ENCODE results near the gene ABLIM2.

Gene ABLIM2

DNA sequence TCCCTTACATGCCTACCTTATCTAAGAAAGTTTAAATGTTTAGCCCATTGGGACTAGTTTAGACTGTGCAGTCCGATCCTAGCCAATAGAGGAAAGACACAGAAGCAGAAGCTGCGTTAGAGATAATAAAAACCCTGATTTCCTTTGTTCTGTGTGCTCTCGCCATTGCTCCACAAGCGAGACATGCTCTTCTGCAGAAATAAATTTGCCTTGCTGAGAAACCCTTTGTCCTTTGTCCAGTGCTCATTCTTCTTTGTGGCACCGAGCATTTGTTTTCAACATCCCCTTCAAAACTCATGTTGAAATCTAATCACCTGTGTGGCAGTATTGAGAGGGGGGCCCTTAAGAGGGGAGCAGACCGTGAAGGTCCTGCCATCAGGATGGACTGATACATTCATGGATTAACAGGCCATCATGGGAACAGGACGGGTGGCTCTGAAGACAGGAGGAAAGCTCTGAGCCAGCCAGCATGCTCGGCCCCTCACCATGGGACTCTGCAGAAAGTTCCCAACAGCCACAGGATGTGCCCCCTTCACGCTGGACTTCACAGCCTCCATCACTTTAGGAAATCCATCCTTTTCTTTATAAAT is 94.5 kb downstream of the ABLIM2 start:
- DNase-seq, result no peak

DNA sequence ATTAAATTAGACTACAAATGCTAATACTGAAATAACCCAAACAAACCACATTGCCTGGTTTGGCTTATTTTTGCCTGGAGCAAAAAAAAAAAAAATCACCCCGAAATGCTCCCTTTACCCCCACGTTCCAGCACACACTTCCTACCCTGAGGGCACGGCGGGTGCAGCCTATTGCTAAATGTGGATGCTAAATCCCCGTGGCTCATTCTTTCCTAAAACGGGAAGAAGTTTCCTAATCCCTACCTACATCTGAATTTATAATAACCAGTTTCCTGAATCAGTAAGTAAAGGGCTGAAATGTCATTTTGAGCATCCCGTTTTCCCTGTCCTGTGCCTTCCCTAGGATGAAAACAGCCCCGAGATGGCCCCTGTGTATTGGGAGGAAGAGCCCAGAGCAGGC is 97.0 kb downstream of the ABLIM2 start:
- DNase-seq, result no peak

DNA sequence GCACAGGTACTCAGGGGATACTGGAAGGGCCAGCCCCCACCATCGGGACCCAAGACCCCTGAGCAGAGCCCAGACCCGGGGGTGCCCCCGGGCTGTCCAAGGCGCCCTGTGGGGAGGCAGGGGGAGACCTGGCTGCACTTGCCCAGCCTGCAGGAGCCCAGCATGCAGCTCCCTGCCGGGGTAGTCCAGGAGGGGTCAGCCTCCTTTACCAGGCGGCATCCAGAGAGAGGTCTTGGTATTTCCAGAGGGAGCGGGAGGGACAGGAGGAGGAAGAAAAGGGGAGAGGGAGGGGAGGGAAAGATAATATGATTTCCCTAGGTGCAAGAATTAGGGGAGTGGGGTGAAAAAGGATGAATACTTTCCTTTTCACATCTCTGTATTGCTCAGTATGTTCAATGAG is 97.5 kb downstream of the ABLIM2 start:
- no peak for DNase-seq

DNA sequence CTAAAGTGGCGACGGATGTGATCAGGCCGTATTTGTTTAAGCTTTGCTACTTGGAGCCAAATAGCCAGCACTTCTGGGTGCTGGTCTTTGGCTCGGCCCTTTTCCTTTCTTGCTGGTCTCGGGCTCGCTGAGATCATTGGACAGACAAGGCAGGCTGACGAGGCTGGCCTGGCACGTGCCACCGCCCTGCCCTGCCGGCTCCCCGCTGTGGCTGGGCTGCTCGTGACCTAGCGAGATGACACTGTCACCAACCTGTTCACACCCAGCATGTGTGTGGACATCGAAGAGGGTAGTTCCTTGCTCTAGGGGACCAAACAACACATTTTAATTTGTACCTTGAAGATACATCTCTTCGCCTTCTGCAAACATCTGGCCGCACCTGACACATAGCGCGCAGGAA is 98.0 kb downstream of the ABLIM2 start:
- no peak for DNase-seq

DNA sequence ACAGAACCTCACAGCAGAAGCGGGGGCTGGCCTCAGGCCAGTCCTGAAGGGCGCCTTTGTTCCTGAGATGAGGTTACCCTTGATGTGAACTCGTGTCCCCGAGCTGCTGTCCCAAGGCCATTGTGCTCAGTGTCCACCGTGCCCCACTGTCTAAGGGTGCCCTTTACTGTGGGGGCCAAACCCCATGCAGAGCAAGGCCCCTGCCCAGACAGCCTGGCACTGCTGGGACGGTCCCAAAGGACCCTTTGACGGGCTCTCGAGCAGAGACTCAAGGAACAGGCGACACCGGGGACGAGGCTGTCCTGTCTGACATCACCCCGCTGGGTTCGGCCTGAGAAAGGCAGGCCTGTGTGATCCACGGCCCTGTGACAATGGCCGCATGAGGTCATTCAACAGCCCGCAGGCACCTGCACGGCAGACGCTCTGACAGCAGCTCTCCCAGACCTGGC is 100.6 kb downstream of the ABLIM2 start:
- no peak for DNase-seq

DNA sequence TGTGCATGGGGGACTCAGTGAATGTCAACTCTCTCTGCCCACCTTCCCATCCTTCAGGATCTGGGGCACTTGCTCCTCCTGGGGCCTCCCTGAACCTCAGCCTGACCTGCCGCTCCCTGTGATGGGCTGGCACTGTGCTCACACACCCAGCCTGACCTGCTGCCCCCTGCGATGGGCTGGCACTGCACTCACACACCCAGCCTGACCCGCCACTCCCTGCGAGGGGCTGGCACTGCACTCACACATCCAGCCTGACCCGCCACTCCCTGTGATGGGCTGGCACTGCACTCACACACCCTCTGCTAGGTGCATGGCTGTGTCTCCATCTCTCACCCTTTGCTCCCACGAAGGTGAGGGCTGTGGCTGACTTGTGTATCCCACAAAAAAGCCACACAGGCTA is 103.4 kb downstream of the ABLIM2 start:
- DNase-seq, result no peak

DNA sequence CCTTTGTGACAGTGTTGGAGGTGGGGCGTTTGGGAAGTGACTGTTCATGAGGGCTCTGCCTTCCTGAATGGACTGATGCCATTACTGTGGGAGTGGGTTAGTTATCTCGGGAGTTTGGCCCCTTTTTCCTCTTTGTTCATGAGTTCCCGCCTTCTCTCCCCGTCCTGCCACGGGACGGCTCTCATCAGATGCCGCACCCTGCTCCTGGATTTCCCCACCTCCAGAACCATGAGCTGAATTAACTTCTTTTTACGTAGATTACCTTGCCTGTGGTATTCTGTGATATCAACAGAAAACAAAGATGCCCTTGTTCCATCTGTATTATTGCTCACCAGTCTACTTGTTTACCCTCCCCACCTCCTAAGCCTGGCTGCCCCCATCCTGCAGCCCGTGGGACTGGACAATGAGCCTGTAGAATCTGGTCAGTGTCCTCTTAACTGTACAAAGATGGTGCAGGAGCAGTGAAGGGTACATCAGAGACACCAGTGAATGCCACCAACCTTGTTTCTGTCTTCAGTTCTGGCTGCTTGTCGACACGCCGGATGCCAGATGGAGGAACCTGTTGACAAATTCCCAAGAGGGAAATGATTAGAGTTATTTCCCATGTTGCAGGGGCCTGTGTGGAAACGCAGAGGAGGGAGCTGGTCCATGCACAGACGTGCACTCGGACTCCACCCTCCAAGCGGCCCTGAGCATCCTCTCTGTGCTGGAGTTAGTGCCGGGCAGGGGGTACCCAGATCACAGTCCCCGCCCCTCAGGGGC is 104.7 kb downstream of the ABLIM2 start:
- DNase-seq, result no peak

DNA sequence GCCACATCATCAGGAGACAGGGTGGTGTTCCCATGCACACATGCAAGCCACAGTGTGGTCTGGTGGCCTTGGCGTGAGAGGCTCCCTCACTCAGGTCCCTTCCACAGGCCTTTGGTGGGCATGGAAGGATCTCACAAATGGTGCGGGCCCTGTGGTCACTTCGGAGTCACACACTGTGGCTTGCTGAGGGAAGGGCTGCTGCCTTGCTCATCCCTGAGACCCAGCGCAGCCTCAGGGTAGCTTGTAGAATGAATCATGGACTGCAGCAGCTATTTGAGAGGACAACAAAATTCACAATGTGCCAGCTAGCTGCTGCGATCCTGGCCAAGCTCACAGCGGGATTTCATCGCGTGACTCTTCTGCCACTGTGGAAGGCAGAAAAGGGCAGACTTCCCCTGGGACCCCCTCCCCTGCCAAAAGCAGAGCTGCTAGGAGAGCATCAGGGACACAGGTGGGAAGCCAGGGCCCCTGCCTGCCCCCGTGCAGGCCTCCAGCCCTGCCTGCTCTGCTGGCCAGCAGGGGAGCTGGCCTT is 106.4 kb downstream of the ABLIM2 start:
- no peak for DNase-seq

DNA sequence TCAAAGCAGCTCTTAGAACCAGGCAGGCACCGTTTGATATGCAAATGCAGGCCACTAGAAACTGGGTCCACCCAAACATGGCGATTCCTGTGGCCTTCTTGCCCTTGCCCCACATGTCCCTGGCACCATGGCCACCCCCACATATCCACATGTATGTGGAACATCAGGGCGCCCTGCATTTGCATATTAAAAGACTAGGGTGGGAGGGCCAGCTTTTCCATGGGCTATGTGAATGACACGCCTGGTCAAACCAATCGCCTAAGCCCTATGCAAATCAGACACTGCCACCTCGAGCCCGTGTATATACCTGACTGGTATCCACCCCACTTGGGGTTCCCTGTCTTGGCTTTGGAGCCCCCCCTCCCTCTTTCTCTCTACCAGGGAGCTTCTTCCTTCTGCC is 107.0 kb downstream of the ABLIM2 start:
- no peak for DNase-seq

DNA sequence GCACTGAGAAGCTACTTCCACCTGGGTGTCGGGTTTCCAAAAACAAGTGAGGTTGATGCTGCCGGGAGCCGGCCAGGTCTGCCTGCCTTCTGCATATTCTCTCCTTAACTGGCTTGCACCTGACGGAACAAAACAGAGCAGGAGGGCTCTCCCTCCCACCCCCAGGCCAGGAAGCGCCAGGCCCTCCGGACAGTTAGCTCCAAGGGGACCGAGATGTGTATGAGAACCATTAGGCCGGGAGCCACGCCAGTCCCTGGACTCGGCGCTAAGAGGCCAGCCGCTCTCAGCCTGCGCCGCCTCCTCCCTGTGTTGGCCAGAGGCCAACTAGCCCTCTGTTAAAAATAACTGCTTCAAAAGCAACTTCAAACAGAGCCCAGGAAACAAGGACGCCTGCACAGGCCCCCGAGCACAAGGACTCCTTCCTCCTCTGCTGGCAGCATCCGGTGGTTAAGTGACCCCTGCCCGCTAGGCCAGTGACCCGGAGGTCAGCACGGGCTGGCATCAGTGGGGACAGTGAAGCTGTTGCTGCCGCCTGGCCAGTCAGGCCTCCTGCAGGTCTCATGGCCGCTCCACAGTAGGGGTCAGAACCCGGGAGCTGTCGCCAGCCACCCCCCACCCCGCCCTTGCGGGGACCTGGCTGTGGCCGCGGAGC is 107.9 kb downstream of the ABLIM2 start:
- DNase-seq, result no peak

DNA sequence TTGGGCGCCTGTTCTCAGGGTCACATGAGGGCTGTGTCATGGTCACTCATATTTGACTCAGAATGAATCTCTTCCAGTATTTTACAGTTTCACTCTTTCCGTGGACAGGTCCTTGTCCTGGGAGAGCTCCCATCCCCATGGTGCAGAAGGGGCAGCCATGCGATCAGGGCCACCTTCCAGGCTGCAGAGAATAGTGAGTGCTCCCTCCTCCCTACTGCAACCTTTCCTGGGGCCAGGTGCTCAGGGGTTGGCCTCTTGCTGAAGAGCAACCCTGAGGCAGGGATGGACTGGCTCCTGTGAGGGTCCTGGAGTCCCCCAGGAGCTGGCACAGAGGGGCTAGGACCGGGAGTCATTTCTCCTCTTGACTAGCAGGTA is 108.4 kb downstream of the ABLIM2 start:
- DNase-seq, result no peak

DNA sequence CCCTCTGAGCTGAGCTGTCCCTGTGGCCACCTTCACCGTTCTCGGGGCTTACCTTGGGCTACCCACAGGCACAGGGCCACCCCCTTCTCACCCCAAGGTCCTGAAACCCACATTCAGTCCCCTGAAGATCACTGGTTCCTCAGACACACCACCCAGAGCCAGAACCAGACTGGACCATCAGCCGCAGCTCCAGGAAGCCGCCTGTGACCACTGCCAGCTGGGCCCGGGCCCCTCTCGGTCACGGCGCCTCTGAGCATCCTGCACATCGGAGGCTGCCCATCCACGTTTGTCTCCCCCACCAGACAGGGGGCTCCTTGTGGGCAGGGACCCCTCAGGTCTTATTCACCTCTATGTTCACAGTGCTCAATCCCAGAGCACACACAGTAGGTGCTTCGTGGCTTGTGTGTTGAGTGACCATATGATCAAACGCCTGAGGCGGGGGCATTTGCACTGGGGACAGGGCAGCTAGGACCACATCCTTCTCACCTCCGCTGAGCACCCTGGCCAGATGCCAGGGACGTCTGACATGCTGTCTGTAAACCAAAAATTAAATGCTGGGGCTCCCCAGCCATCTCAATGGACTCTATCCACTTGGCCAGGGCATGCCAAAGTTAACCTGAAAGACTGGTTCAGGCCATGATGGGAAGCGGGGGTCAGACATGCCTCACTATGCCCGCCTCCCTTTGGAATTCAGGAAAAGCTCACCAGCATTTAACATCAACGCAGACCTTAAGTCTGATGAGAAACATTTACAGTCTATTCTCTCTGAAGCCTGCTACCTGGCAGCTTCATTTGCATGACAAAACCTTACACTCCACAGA is 109.5 kb downstream of the ABLIM2 start:
- no peak for DNase-seq

DNA sequence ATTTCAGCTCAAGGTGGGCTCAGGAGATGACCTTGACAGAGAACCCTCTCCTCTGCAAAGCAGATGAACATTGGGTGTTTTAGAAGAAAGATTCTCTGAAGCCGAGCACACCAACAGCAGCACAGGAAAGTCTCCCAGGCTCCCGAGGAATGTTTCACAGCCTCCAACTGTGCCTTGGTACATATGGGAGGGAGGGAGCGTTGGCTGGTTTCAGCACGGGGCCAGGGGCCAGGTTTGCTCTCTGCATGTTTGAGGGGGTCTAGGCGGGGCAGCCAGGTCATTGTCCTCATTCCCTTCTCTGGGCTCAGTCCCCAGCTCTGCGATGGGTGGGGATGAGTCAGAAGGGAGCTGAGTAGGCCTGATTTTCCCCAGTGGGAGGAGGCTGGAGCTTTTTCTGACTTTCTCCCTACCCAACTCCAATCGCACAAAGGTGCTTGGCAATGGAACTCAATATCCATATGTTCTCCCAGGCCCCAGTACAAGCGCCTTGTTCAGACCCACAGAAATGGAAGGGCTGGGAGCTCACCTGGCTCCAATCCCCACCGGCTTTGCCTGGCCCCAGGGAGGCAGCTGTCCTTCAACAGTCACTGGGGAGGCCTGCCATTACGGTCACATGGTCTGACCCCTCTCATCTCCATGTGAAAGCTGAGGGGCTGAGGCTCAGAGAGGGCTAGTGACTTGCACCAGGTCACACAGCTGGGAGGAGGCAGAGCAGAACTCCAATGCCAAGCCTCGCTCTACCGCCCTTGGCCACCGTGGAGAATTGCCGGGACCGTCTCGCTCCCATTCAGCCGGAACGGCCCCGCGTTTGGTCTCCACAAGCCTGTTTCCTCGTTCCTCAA is 110.6 kb downstream of the ABLIM2 start:
- no peak for DNase-seq

DNA sequence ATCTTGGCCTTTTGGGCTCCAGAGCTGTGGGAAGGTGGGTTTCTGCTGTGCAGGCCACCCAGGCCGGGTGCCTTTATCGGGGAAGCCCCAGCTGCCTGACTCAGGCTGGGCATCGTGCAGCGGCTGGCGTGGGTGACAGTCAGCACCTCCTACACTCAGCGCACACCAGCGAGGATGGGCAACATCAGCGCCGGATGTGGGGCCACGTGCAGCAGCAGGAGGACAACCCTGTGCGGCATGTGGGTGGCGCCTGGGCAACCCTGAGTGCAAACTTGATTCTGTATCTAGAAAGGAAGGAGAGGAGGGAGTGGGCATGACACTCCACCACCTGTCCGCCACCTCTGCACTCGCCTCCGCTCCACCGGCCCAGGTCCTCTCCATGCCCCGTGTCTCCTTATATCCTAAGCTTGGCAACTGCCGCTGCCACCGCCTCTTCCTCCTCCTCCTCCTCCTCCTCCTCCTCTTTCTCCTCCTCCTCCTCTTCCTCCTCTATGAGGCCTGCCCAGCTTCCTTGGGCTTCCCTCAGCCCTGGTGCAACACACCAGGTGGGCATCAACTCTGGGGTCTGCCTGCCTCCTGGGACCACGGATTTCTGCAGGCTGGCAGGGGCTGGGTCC is 111.6 kb downstream of the ABLIM2 start:
- peak in 1 of 2 experiments; percentile 34 for DNase-seq

DNA sequence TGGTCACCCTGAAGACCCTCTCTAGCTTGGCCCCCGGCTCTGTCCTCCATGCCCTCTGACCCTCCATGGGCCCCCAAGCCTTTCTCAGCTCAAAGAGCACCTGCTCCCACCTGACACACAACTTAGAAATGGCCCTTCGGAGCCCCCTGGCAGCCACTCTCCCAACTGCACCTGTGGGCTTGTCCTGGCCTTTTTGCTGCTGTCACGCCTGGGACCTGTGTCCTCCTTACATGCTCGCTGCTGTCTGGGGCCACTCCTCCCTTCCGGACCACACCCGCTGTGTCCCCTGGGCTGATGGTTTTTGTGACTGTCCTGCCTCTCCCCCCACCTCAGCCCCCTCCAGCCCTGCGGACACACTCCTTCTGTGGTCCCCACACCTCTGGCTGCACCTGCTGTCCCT is 112.7 kb downstream of the ABLIM2 start:
- DNase-seq, result no peak

DNA sequence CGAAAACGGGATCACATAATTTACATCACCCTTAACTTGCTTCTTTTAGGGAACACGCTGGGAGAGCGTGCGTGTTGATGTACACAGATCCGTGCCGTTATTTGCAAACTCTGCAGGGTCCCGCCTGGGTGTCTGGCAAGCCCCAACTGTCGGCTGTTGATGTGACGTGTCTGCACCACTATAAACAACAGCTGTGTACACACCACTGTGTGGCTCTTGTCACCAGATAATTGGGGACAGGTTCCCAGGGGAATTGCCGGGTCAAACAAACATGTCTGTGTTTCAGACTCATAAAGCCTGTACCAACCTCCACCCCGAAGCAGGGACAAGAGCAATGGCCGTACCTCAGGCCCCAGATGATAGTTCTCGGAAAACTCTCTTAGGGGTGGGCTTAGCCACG is 113.9 kb downstream of the ABLIM2 start:
- no peak for DNase-seq

DNA sequence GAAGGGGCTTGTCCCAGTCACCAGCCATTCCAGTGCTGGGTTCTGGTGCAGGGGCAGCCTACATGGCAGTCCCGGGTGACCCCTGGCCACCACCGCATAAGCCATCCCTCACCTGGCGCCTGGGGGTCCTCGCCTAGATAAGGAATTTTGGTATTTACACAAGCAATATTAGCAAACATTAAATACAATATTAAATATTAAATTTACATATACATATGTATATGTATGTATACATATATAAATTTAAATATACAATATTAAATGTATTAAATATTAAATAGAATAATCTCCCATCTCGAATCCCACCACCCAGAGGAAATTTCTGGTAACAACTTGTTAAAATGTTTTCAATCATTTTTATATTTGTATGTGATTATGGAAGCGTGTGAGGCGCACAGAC is 114.4 kb downstream of the ABLIM2 start:
- DNase-seq, result no peak

DNA sequence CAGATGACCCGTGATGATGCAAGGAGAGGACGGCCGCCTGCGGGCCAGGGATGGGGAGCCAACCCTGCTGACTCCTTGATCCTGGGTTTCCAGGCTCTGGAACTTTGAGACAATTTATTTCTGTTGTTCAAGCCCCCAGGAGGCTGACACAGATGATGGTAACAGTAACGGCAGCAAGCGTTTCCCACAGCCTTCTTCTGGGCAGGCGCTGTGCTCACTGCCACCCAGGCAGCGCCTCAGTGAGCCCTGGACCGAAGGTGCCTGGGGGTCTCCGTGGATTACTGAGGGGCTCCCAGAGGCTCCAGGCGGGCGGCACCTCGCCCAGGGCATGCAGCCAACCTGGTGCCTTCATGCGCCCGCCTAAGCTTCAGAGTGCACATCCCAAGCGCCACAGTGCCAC is 115.0 kb downstream of the ABLIM2 start:
- DNase-seq, result no peak

DNA sequence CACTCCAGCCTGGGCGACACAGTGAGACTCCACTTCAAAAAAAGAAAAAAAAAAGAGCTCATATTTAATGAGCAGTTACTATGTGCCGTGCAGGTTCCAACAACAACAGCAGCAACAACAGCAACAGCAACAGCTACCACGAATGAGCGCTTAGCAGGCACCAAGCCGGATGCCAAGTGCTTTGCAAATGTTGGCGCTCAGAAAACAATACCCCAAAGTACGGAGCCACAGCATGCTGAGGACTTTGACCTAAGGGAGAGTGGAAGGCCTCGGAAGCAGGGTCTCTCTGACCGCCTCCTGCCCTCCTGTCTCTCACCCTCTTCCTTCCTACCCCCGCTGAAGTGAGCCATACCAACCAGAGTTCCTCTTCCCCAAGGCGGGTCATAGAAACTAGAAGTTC is 116.7 kb downstream of the ABLIM2 start:
- no peak for DNase-seq

DNA sequence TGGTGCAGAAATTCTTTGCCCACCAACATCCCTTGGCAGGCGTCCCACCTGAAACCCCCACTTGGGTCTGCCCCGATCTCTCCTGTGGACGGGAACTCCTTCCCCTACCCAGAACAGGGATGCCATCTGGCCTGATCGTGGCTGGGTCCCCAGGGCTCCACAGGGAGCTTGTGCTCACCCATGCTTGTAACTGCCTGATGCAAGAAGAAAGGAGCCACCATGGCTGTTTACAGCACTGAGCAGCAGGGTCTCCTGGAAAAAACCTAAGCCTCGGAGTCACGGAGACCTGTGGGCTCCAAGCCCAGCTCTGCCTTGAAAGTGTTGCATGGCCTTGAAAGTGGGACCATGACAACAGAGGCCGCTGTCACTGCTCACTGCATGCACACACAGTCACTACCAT is 117.4 kb downstream of the ABLIM2 start:
- no peak for DNase-seq

DNA sequence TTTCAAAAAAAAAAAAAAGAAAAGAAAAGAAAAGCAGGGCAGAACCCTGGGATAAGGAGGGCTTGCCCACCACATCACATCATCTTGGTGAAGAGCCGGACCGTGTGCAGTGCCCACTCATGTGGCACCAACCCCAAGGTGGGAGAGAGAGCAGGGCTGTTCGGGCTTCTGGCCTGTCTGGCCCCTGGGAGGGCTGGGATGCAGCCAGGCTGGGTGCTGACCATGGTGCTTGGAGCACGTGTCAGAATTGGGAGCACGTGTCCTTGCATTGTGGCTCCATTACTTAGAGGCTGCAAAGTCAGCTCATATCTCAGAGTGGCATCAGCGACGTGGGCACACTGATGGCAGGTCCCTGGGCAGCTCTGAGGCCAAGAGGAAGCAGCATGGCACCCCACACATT is 118.0 kb downstream of the ABLIM2 start:
- DNase-seq, result no peak

DNA sequence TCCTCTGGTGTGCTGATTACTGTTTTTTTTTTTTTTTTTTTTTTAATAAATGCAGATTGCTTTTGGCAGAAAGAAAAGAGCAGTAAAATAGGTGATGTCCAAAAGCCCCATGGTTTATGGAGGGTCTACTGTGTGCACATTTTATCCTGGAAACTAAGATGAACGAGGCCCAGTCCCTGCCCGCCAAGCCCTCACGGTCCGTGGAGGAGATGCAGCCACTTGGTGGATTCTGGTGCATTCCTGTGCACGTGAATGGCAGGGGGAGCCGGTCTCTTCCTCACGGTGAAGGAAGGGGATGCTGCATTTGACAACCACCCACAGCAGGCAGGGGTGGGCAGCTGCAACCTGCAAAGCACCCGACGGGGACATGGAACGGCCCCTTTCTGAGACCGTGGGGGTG is 118.8 kb downstream of the ABLIM2 start:
- DNase-seq, result no peak

Data from activated T-cell treated with anti-CD3 and anti-CD28 coated beads, Interleukin-2, amount 50 U/mL, for 48 hours (primary cell).